Cardiac muscle cell (in vitro differentiated cells and primary cell): Measurements from ENCODE around the gene UGT1A9. TPM values are rescaled to one million over a fixed set of nuclear protein-coding genes. Genes with fewer than 3 reads are reported as not detected.

Experiments
- DNase-seq, 2 donors: peaks; one replicate each; pipeline versions ENCODE4 v3.0.0 to v3.0.0-alpha.2; 2010 to 2017; ENCODE audit warnings: low read depth in 1 of 2, low spot score in 1 of 2
- H3K27ac ChIP-seq: fragments of 200-600 bp; sonication (generic); 2 replicates; pipeline ENCODE4 v1.5.1; 2016
- H3K27me3 ChIP-seq: fragments of 200-600 bp; sonication (generic); 2 replicates; pipeline ENCODE4 v1.6.0; 2016; ENCODE audit warnings: control low read depth
- H3K36me3 ChIP-seq: fragments of 200-600 bp; sonication (generic); 2 replicates; pipeline ENCODE4 v1.5.1; 2016; ENCODE audit warnings: control low read depth
- H3K4me1 ChIP-seq: fragments of 200-600 bp; sonication (generic); 2 replicates; pipeline ENCODE4 v1.8.1; 2017; ENCODE audit warnings: low read depth, mild to moderate bottlenecking, mixed run types
- H3K4me3 ChIP-seq: fragments of 200-600 bp; sonication (generic); 2 replicates; pipeline ENCODE4 v1.5.1; 2016; ENCODE audit warnings: mild to moderate bottlenecking
- H3K9me3 ChIP-seq: fragments of 200-600 bp; sonication (generic); 2 replicates; pipeline ENCODE4 v1.5.1; 2017; ENCODE audit warnings: low read depth, mild to moderate bottlenecking, control low read depth
- polyA plus RNA-seq: library from polyadenylated mRNA; unstranded; fragments of >200 nt; fragmentation: Nextera tagmentation; extraction: Ambion mirVana; gene quantifications from 2 replicates; pipeline ENCODE4 v1.2.1, GENCODE V29; 2016
- total RNA-seq: library from RNA; depleted of rRNA; stranded (reverse); fragments of >200 nt; gene quantifications from 2 replicates; pipeline ENCODE4 v1.2.3, GENCODE V29; 2016
- TF ChIP-seq, protein P1 (sequence below): IDR thresholded peaks from 2 replicates; pipeline ENCODE4 v1.5.1; 2012; ENCODE audit warnings: low read depth, mild to moderate bottlenecking, low read length

Gene UGT1A9
- total and polyA plus RNA-seq, 2 experiments from 2014 or later, result not detected

DNA sequence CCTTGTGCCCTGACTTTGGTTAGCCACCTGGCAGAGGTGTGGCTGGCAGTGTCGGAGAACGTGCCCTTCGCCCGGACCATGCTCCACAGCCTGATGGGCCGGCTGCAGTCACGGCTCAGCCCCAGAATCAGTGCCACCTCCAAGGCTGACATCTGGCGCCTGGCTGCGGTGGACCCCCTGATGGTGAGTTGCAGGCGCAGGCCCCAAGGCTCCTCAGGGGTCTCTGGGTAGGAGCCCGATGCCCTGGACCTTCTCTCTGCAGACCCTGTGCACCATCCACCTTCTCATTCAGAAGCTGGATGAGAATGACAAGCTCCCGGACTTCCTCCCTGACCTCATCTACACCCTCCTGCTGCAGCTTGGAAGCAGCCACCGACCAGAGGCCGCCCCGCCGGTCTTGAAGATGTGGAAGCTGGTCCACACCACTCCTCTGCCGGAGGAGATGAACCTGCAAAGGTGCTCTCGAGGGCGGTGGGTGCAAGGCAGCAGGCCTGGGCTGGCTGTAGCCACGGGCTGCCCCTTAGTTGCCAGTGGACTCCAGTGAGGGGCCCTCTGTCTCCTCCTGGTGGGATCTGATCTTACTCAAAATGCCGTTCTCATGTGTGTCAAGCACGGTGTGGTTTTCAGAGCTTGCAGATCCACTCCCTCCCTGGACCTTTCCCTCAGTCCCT, 150.5 kb downstream of the UGT1A9 start:
- no peaks in the 10 kb centered on the region for H3K36me3 ChIP-seq
- H3K27me3 ChIP-seq, result no peaks in the 10 kb centered on the region
- DNase-seq, result no peak
- H3K4me1 ChIP-seq, result no peaks in the 10 kb centered on the region
- H3K4me3 ChIP-seq, result no peak overlapping the region
- no peaks in the 10 kb centered on the region for H3K9me3 ChIP-seq
- TF ChIP-seq, protein P1, sequence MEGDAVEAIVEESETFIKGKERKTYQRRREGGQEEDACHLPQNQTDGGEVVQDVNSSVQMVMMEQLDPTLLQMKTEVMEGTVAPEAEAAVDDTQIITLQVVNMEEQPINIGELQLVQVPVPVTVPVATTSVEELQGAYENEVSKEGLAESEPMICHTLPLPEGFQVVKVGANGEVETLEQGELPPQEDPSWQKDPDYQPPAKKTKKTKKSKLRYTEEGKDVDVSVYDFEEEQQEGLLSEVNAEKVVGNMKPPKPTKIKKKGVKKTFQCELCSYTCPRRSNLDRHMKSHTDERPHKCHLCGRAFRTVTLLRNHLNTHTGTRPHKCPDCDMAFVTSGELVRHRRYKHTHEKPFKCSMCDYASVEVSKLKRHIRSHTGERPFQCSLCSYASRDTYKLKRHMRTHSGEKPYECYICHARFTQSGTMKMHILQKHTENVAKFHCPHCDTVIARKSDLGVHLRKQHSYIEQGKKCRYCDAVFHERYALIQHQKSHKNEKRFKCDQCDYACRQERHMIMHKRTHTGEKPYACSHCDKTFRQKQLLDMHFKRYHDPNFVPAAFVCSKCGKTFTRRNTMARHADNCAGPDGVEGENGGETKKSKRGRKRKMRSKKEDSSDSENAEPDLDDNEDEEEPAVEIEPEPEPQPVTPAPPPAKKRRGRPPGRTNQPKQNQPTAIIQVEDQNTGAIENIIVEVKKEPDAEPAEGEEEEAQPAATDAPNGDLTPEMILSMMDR, result no peak
- no peak overlapping the region for H3K27ac ChIP-seq

Other genes with a start within 250 kb of the UGT1A9 start
- gene USP40, start 105.1 kb upstream of the UGT1A9 start, total RNA-seq, result 21.7 and 23.6 TPM in 2 replicates
- gene USP40, start 105.1 kb upstream of the UGT1A9 start, polyA plus RNA-seq, result 12.7 and 14.0 TPM in 2 replicates
- gene UGT1A8, start 54.3 kb upstream of the UGT1A9 start, total RNA-seq, result not detected in 2 replicates
- gene UGT1A8, start 54.3 kb upstream of the UGT1A9 start, polyA plus RNA-seq, result not detected in 2 replicates
- not detected in 2 replicates for gene UGT1A10, start 35.5 kb upstream of the UGT1A9 start, total RNA-seq
- gene UGT1A10, start 35.5 kb upstream of the UGT1A9 start, polyA plus RNA-seq, result not detected in 2 replicates
- gene UGT1A7, start 10.0 kb downstream of the UGT1A9 start, total RNA-seq, result not detected in 2 replicates
- not detected in 2 replicates for gene UGT1A7, start 10.0 kb downstream of the UGT1A9 start, polyA plus RNA-seq
- not detected in 2 replicates for gene UGT1A6, start 21.0 kb downstream of the UGT1A9 start, total RNA-seq
- gene UGT1A6, start 21.0 kb downstream of the UGT1A9 start, polyA plus RNA-seq, result not detected in 2 replicates
- not detected in 2 replicates for gene UGT1A5, start 41.0 kb downstream of the UGT1A9 start, total RNA-seq
- gene UGT1A5, start 41.0 kb downstream of the UGT1A9 start, polyA plus RNA-seq, result not detected in 2 replicates
- gene UGT1A4, start 46.8 kb downstream of the UGT1A9 start, total RNA-seq, result not detected in 2 replicates
- gene UGT1A4, start 46.8 kb downstream of the UGT1A9 start, polyA plus RNA-seq, result not detected in 2 replicates
- not detected in 2 replicates for gene UGT1A3, start 57.1 kb downstream of the UGT1A9 start, total RNA-seq
- not detected in 2 replicates for gene UGT1A3, start 57.1 kb downstream of the UGT1A9 start, polyA plus RNA-seq
- not detected in 2 replicates for gene UGT1A1, start 88.4 kb downstream of the UGT1A9 start, total RNA-seq
- not detected in 2 replicates for gene UGT1A1, start 88.4 kb downstream of the UGT1A9 start, polyA plus RNA-seq
- gene MROH2A, start 106.4 kb downstream of the UGT1A9 start, total RNA-seq, result 0.12 TPM in 1 of 2 replicates, not detected in the other
- 0.69 TPM in 1 of 2 replicates, not detected in the other for gene MROH2A, start 106.4 kb downstream of the UGT1A9 start, polyA plus RNA-seq
- 14.3 and 53.3 TPM in 2 replicates for gene HJURP, start 182.6 kb downstream of the UGT1A9 start, total RNA-seq
- 8.0 and 36.3 TPM in 2 replicates for gene HJURP, start 182.6 kb downstream of the UGT1A9 start, polyA plus RNA-seq
- 0.83 TPM in 1 of 2 replicates, not detected in the other for gene TRPM8, start 245.5 kb downstream of the UGT1A9 start, total RNA-seq
- gene TRPM8, start 245.5 kb downstream of the UGT1A9 start, polyA plus RNA-seq, result not detected in 2 replicates